ENCODE measurements around the gene COPG1.

Gene COPG1

DNA sequence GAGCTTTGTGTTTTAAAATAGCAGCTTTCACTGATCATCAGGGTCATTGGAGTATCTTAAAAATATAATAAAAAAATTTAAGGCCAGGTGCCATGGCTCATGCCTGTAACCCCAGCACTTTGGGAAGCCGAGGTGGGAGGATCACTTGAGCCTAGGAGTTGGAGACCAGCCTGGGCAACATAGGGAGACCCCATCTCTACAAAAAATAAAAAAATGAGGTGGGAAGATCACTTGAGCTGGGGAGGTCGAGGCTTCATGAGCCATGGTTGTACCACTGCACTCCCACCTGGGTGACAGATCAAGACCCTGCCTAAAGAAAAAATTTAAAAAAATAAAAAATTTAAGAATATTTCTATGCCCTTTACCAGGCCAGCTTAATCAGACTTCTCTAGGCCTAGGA, 30.8 kb downstream of the COPG1 start:
- DNase-seq = no peak

- DNase-seq = no peak
These were observed 32.3 kb downstream of the COPG1 start for GRCh38 chr3:129281726-129282125.

DNA sequence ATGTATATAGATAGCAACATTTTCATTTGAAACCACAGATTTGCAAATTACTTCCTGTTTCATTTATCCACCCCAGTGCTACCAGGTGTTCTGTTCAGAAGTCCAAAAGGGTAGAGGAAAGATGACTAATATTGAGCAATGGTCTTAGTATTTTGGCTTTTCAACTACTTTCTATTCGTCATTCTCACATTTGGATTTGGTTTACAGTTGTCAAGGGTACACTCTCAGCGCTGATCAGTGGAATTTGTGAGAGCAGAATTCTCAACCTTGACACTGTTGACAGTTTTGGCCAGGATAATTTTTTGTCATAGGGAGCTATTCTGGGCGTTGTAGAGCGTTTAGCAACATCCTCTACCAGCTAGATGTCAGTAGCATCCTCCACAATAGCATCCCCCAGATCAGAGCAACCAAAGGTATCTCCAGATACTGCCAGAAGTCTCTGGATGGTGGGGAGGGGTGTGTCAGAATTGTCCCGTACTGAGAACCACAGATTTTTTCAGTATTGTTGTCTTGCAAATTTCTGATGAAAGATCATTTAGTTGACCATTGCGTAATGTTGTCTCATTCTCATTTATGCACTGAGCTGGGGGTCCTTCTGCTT, 33.4 kb downstream of the COPG1 start:
- no peak for DNase-seq

- no peak for DNase-seq
These were observed 36.7 kb downstream of the COPG1 start for GRCh38 chr3:129286081-129286480.

GRCh38 chr3:129288446-129288845, 39.0 kb downstream of the COPG1 start:
- no peak for DNase-seq

- DNase-seq = no peak
These were observed 40.0 kb downstream of the COPG1 start for GRCh38 chr3:129289201-129289921.

- DNase-seq = no peak
These were observed 42.0 kb downstream of the COPG1 start for GRCh38 chr3:129291236-129291886.

DNA sequence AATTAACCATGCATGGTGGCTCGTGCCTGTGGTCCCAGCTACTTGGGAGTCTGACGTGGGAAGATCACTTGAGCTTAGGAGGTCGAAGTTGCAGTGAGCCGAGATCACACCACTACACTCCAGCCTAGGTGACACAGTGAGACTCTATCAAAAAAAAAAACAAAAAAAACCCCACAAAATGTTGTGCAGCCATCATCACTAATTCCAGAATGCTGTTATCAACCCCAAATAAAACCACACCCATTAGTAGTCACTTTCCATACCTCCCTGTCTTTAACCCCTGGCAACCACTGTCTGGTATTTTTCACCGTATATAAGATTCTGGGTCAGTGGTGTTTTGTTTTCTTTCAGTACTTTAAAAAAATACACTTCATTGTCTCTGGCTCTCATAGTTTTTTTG, 45.9 kb downstream of the COPG1 start:
- DNase-seq = no peak

DNA sequence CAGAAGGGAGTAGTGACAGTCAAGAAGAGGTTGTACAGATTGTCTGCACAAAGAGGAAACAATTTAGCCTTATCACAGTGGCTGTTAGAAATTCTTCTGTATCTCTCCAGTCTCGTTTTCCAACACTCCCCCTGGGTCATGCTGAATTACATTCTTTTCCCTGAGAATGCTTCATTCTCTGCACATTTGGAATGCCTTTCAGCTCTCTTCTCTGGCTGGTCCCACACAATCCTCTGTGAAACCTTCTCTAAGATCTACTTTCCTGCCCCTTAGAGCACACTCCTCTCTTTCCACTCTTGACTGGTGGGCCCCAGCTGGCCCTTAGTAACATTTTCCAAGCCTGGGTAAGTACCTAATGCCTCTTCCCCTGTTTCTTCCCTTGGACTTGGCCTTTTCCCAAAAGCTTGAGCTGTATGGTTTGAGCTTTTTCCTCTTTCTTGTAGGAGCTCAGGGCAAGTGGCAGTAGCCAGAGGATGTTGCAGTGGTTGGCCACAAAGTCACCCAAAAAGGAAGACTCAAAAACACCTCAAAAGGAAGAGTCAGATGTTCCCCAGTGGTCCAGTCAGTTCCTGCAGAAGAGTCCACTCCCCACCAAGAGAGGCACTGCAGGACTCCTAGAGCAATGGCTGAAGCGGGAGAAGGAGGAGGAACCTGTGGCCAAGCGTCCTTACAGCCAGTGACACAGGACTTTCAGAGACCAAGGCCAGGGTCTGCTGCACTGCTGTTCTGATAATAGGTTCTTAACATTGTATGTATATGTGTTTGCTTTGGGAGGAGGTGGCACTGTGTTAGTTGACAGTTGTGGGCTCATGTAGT, 54.9 kb downstream of the COPG1 start:
- peak in 1 of 2 donors; percentile 13 for DNase-seq

DNA sequence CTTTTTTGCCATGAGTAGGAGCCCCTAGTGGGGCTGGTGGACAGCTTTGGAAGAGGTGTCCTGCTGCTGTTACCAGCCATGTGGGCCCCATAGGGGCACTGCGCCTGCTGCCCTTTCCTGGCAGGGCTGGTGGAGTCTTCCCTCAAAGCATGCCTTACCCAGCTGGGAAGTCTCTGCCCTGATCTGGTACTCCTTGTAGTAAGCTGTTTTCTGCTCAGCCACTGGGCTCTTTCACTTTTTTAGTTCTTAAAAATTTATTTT, 55.5 kb downstream of the COPG1 start:
- DNase-seq = no peak

- peak; percentile 37 for DNase-seq
These were observed 56.2 kb downstream of the COPG1 start for GRCh38 chr3:129305592-129306091.

DNA sequence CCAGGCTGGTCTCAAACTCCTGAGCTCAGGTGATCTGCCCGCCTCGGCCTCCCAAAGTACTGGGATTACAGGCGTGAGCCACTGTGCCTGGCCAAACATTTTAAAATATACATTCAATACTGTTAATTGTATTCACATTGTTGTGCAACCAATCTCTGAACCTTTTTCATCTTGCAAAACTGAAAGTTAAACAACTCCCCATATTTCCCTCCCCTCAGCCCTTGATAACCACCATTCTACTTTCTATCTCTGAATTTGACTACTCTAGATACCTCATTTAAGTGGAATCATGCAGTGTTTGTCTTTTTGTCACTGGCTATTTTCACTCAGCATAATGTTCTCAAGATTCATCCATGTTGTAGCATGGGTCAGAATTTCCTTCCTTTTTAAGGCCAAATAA, 59.2 kb downstream of the COPG1 start:
- no peak for DNase-seq

DNA sequence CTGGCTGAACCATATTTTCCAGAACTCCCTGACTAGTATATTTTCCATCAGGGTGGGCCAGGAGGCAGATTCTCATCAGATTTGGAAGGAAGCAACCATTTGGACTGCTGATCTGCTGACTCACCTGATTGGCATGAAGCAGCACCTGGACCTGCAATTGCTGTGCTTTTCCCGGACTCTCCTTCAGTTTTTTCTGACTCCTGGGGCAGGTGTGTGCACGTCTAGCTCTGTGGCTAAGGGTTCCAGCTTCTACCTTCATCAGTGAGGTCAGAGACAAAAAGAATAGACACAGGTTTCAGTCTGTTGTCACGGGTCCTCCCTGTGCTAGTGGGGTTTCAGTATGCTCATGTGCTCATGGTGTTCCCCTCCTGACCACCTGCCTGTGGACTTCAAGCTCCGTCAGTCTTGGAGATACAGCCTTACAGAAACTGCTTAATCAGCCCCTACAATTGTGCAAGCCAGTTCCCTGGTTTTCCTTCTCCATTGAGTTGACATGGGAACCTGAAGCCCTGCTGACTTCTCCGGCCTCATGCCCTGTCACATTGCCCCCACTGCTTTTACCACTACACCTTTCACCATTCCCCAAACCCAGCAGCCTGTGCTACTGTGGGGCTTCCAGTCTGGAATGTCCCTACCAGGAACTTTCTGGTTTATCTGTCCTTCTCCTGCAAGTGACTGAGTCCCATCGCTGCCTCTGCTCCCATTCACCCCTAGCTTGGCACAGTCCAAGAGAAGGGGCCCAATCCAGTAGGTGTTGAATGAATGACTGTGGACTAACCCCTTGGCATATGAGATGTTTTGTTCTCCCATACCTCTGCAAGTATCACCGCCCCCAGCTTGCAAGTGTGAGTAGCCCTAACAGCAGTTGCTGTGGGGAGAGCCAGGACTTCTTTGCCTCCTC, 61.0 kb downstream of the COPG1 start:
- no peak for DNase-seq

- DNase-seq = no peak
These were observed 61.9 kb downstream of the COPG1 start for GRCh38 chr3:129311054-129311902.

GRCh38 chr3:129312021-129312639, 62.7 kb downstream of the COPG1 start:
- DNase-seq = no peak

GRCh38 chr3:129312671-129313414, 63.4 kb downstream of the COPG1 start:
- no peak for DNase-seq

GRCh38 chr3:129313415-129313664, 63.9 kb downstream of the COPG1 start:
- no peak for DNase-seq

DNA sequence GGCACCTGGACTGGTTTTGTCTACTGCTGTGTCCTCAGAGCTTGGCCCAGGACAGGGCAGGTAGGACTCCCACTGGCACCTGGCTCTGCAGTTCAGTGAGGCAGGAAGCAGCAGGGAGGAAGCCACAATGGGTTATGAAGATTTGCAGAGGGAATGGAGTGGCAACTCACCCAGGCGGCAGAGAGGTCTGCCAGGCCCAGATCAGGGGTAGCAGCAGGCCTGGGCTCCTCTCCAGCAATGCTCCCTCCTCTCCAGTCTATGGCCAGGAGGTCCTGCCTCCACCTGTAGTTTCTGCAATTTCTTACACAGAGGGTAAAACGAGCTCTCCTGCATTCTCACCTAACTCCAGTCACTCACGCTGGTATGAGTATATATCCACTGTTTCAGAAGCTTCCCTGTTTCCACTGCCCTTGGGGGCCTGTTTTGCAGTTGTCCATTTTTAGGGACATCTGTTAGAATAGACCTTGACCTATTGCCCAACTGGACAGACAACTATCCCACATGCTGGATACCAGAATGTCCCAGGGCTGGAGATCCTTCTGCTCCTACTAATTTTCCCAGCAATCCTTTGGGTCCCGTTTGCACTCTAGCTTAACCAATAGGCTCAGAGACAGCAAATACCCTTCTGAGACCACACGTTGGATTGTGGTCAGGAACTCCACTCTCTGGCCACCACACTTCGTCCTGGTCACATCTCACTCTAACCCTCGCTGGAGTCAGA, 64.4 kb downstream of the COPG1 start:
- DNase-seq = no peak

DNA sequence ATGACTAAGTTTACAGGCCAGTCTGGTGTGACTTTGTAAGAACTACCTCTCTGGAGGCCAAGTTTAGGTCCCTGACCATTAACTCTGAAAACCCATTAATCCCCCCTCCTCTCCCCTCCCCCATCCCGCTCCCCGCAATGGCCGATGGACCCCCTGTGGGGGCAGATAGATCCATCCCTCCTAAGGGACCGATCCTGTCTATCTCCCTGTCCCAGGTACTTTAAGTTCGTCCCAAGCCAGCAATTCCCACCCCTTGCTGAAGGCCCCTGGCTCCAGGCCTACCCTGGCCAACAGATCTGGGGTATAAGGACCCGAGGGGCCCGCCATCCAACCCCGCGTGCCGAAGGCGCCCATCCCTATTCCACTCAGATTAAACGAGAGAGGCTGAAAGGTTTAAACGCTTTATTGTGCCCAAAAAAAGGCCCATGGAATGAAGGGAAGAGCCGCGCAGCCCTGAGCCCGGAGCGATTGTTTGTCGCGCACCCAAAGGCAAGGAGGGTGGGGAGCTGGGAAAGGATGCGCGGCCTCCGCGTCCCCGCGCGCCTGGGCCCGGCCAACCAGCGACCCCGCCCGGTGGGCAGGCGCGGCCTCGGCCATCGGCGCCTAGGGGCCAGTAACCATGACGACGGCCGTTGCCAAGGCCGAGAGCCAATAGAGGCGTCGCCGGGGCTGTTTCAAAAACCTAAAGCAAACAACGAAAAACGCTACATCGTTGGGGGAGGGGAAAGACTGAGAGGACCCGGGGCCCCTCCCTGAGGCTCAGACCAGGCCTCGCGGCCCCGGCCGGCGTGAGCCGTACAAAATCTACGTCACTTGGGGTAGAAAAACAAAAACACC, 65.2 kb downstream of the COPG1 start:
- no peak for DNase-seq

Data from bone marrow (tissue), 2 donors.